HG03460 (cell line): ENCODE data around the gene YWHAH.
A peak's percentile ranks its signal among the peaks of the same experiment; 100 is the strongest.

Source experiments
- ATAC-seq: cut with Tn5 transposase; IDR thresholded peaks from one replicate; pipeline ENCODE4 v1.9.1; 2021; ENCODE audit not compliant: unreplicated experiment

Gene YWHAH

GRCh38 chr22:31947296-31947695, 3.0 kb downstream of the YWHAH start:
- ATAC-seq: no peak

- no peak for ATAC-seq
Measured at GRCh38 chr22:31948002-31948401, 3.7 kb downstream of the YWHAH start.

- ATAC-seq: no peak
Measured at GRCh38 chr22:31950226-31950625, 5.9 kb downstream of the YWHAH start.

GRCh38 chr22:31951194-31952093, 7.1 kb downstream of the YWHAH start:
- ATAC-seq: no peak

- no peak for ATAC-seq
Measured at GRCh38 chr22:31952094-31952401, 7.7 kb downstream of the YWHAH start.

- no peak for ATAC-seq
Measured at GRCh38 chr22:31952472-31952871, 8.1 kb downstream of the YWHAH start.

GRCh38 chr22:31953261-31953660, 8.9 kb downstream of the YWHAH start:
- no peak for ATAC-seq

- ATAC-seq: no peak
Measured at GRCh38 chr22:31954535-31955523, 10.5 kb downstream of the YWHAH start.

- ATAC-seq: no peak
Measured at GRCh38 chr22:31956360-31956759, 12.0 kb downstream of the YWHAH start.

- no peak for ATAC-seq
Measured at GRCh38 chr22:31957970-31958594, 13.7 kb downstream of the YWHAH start.

GRCh38 chr22:31958625-31959239, 14.4 kb downstream of the YWHAH start:
- ATAC-seq: no peak

- no peak for ATAC-seq
Measured at GRCh38 chr22:31960767-31961166, 16.4 kb downstream of the YWHAH start.

- no peak for ATAC-seq
Measured at GRCh38 chr22:31962387-31963125, 18.2 kb downstream of the YWHAH start.

GRCh38 chr22:31968022-31968421, 23.7 kb downstream of the YWHAH start:
- ATAC-seq: no peak

GRCh38 chr22:31969789-31970489, 25.6 kb downstream of the YWHAH start:
- ATAC-seq: no peak

- ATAC-seq: peak; percentile 46
Measured at GRCh38 chr22:31970490-31971444, 26.4 kb downstream of the YWHAH start.

GRCh38 chr22:31972180-31972579, 27.8 kb downstream of the YWHAH start:
- ATAC-seq: no peak

GRCh38 chr22:31973739-31974138, 29.4 kb downstream of the YWHAH start:
- ATAC-seq: no peak
